ENCODE results near the gene NR4A3. TPM values are rescaled to one million over a fixed set of nuclear protein-coding genes. Genes with fewer than 3 reads are reported as not detected.

The NR4A3 gene
- total and polyA plus RNA-seq, 2 of the 13 experiments (the other 11 are each of a cell fraction or from before 2014, with no cell fraction given), result 0.02 to 0.09 TPM

DNA sequence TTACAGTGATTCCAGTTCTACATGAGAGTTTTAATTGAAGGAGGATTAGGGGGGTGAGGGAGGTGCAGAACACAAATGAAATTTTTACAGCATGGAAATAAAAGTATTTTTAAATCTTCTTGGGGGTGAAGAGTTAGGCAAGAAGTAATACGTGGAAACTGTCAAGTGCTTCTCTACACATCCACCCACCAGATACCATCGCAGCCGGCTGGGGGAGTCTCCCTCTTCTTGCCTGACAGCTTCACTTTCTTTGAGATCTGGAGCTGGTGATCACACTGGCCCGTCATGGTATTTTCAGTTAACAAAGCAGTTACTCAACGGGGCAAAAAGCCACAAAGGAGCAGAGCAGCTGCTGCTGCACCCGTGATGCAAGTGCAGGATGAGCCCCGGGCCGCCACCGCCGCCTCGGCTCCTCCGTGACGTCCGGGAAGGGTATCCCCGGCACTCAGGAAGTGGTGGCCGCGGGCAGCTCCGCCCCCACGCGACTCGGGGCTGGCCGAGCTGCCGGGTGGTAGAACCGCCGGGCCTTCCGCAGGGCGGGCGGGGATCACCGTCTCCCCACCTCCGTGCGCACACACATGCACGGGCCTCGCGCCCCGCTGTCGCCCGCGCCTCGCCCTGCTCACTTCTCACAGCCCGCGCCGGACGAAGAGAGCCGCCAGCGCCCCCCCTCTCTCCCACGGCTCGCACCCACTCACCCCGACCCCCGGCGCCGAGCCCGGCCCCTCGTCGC lies 2.4 kb upstream of the NR4A3 start:
- H3K4me3 ChIP-seq (replicated peaks in 1 of 3; ENCODE audit: insufficient read depth in 1 of 3, low read depth in 2 of 3, low read length in 3 of 3), result peak overlapping the region; percentile 78 to 90 (median 89)
- DNase-seq (ENCODE audit: low spot score) (peak; percentile 65), ATAC-seq (peak; percentile 70), FAIRE-seq (no peak)
- ChIA-PET CTCF (ENCODE audit: low intra/inter-chr PET ratio, low total read pairs) (no interaction called here), POLR2A (interaction anchor here (0.6 to 1.5 kb wide), 4 partner anchors 8 to 634 kb away, joined by 3 to 6 read pairs (median 4); partner anchors contain the start of genes ALG2 and SEC61B)
- peaks cover 38% of the 10 kb centered on the region for H3K4me1 ChIP-seq (ENCODE audit: insufficient read depth, low read length)
- no peaks in the 10 kb centered on the region for H3K9me3 ChIP-seq (ENCODE audit: low read length)
- H3K9ac ChIP-seq (ENCODE audit: insufficient read depth, low read depth, low read length), result peak overlapping the region; percentile 95
- peaks cover 5% of the 10 kb centered on the region for H3K79me2 ChIP-seq (ENCODE audit: insufficient read depth, low read length)
- H3K4me2 ChIP-seq (ENCODE audit: low read depth, low read length), result peak overlapping the region; percentile 81
- peaks cover 2 to 20% of the 10 kb centered on the region in 2 experiments; a peak in 4 of 5 replicates for H3K27me3 ChIP-seq (ENCODE audit: control insufficient read depth in 1 of 2, insufficient read depth in 2 of 2, low read length in 2 of 2)
- 0% methylated on average over 4 of the region's 54 CpGs for WGBS (ENCODE audit: low lambda C conversion rate)
- in situ Hi-C loops (cut with HindIII; ENCODE audit: extremely low pct_ligation_motif_present, low pct_unique_long_range_greater_than_20kb), result no loop called here
- no peak overlapping the region for H2AFZ ChIP-seq (ENCODE audit: low read length)
- no TSS peak for BruUV-seq (replicated peaks)
- intact Hi-C loops (cut with micrococcal nuclease; ENCODE audit: unreplicated experiment), result no loop called here
- 0 out of 2 replicates have a peak, but pooled peaks cover 3% of the 10 kb centered on the region for H4K20me1 ChIP-seq (ENCODE audit: insufficient read depth, low read length)
- H3K36me3 ChIP-seq (replicated peaks in 1 of 2; ENCODE audit: control insufficient read depth in 1 of 2, insufficient read depth in 2 of 2, low read length in 2 of 2), result no peaks in the 10 kb centered on the region
- peak overlapping the region; percentile 87 for H3K27ac ChIP-seq (ENCODE audit: extremely low read length, insufficient read depth, low read length)
- TF ChIP-seq, protein P1, sequence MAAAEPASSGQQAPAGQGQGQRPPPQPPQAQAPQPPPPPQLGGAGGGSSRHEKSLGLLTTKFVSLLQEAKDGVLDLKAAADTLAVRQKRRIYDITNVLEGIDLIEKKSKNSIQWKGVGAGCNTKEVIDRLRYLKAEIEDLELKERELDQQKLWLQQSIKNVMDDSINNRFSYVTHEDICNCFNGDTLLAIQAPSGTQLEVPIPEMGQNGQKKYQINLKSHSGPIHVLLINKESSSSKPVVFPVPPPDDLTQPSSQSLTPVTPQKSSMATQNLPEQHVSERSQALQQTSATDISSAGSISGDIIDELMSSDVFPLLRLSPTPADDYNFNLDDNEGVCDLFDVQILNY (CRISPR knock-in tag; conservative IDR thresholded peaks at IDR 0.05), result no peak
- TF ChIP-seq, protein P2, sequence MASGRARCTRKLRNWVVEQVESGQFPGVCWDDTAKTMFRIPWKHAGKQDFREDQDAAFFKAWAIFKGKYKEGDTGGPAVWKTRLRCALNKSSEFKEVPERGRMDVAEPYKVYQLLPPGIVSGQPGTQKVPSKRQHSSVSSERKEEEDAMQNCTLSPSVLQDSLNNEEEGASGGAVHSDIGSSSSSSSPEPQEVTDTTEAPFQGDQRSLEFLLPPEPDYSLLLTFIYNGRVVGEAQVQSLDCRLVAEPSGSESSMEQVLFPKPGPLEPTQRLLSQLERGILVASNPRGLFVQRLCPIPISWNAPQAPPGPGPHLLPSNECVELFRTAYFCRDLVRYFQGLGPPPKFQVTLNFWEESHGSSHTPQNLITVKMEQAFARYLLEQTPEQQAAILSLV (CRISPR knock-in tag; IDR thresholded peaks at IDR 0.05; ENCODE audit: borderline replicate concordance), result no peak
- TF ChIP-seq MXD4 (CRISPR knock-in tag; IDR thresholded peaks at IDR 0.05) (peak; percentile 79), ETV6 (CRISPR knock-in tag; conservative IDR thresholded peaks at IDR 0.05) (peak; percentile 42; the same call in 1 of the 2 replicates), ZNF446 (CRISPR knock-in tag; IDR thresholded peaks at IDR 0.05) (no peak; the same call in 1 of the 2 replicates), ZBTB38 (CRISPR knock-in tag; IDR thresholded peaks at IDR 0.05) (peak; percentile 62), ZNF883 (CRISPR knock-in tag; IDR thresholded peaks at IDR 0.05; ENCODE audit: not compliant biosample characterization) (no peak), ZSCAN9 (CRISPR knock-in tag; IDR thresholded peaks at IDR 0.05; ENCODE audit: borderline replicate concordance) (no peak), CAMTA2 (CRISPR knock-in tag; IDR thresholded peaks at IDR 0.05; ENCODE audit: borderline replicate concordance) (no peak), HOXA7 (CRISPR knock-in tag; IDR thresholded peaks at IDR 0.05) (no peak), SIN3B (IDR thresholded peaks at IDR 0.05; ENCODE audit: low read length) (no peak), ZNF205 (CRISPR knock-in tag; IDR thresholded peaks at IDR 0.05) (no peak), TEAD3 (CRISPR knock-in tag; optimal IDR thresholded peaks at IDR 0.05; ENCODE audit: borderline replicate concordance) (peak; percentile 48), RXRB (CRISPR knock-in tag; IDR thresholded peaks at IDR 0.05; ENCODE audit: borderline replicate concordance) (peak; percentile 23; the same call in 1 of the 2 replicates), ZFP1 (CRISPR knock-in tag; IDR thresholded peaks at IDR 0.05) (no peak), MEIS1 (CRISPR knock-in tag; IDR thresholded peaks at IDR 0.05; ENCODE audit: borderline replicate concordance) (no peak), ZSCAN29 (CRISPR knock-in tag; conservative IDR thresholded peaks at IDR 0.05) (no peak), KDM5A (IDR thresholded peaks at IDR 0.05; ENCODE audit: borderline replicate concordance, low read length) (no peak; the same call in 1 of the 2 replicates)
- TF ChIP-seq, protein P3, sequence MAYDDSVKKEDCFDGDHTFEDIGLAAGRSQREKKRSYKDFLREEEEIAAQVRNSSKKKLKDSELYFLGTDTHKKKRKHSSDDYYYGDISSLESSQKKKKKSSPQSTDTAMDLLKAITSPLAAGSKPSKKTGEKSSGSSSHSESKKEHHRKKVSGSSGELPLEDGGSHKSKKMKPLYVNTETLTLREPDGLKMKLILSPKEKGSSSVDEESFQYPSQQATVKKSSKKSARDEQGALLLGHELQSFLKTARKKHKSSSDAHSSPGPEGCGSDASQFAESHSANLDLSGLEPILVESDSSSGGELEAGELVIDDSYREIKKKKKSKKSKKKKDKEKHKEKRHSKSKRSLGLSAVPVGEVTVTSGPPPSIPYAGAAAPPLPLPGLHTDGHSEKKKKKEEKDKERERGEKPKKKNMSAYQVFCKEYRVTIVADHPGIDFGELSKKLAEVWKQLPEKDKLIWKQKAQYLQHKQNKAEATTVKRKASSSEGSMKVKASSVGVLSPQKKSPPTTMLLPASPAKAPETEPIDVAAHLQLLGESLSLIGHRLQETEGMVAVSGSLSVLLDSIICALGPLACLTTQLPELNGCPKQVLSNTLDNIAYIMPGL (CRISPR knock-in tag; IDR thresholded peaks at IDR 0.05; ENCODE audit: borderline replicate concordance in 1 of 2, low read depth in 1 of 2), result peak in 1 of 2 experiments; percentile 59; a peak in 2 of 4 replicates
- TF ChIP-seq, protein P4, sequence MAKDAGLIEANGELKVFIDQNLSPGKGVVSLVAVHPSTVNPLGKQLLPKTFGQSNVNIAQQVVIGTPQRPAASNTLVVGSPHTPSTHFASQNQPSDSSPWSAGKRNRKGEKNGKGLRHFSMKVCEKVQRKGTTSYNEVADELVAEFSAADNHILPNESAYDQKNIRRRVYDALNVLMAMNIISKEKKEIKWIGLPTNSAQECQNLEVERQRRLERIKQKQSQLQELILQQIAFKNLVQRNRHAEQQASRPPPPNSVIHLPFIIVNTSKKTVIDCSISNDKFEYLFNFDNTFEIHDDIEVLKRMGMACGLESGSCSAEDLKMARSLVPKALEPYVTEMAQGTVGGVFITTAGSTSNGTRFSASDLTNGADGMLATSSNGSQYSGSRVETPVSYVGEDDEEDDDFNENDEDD (CRISPR knock-in tag; IDR thresholded peaks at IDR 0.05; ENCODE audit: borderline replicate concordance), result no peak

Data from HepG2 (cell line).